Liver (tissue), 9 donors: ENCODE results near the gene LRRC47. TPM values are rescaled to one million over a fixed set of nuclear protein-coding genes. Genes with fewer than 3 reads are reported as not detected.
A peak's percentile ranks its signal among the peaks of the same experiment; 100 is the strongest.

Experiments
- DNase-seq: peaks from one replicate; pipeline ENCODE4 v3.0.0-alpha.2; 2017; ENCODE audit warnings: low spot score
- H3K27ac ChIP-seq, 2 donors: one replicate each; pipeline ENCODE4 v1.7.0; 2013; ENCODE audit warnings: inconsistent platforms in 2 of 2, low read length in 2 of 2, control low read depth in 1 of 2, low read depth in 1 of 2, mild to moderate bottlenecking in 1 of 2
- H3K27me3 ChIP-seq, 4 donors: one replicate each; pipeline versions ENCODE4 v1.6.1 to v1.7.0; 2013; ENCODE audit warnings: low read length in 3 of 4, inconsistent platforms in 1 of 4, mild to moderate bottlenecking in 1 of 4, moderate library complexity in 1 of 4; ENCODE audit not compliant: control insufficient read depth in 4 of 4, insufficient read depth in 4 of 4
- H3K36me3 ChIP-seq, 4 donors: one replicate each; pipeline versions ENCODE4 v1.6.1 to v1.7.0; 2013; ENCODE audit warnings: low read length in 3 of 4, mild to moderate bottlenecking in 3 of 4, low read depth in 1 of 4, moderate library complexity in 1 of 4; ENCODE audit not compliant: control insufficient read depth in 4 of 4, insufficient read depth in 3 of 4
- H3K4me1 ChIP-seq, 4 donors: one replicate each; pipeline versions ENCODE4 v1.6.1 to v1.7.0; 2013; ENCODE audit warnings: low read length in 3 of 4, mild to moderate bottlenecking in 3 of 4, moderate library complexity in 1 of 4; ENCODE audit not compliant: control insufficient read depth in 4 of 4, insufficient read depth in 4 of 4
- H3K4me3 ChIP-seq, 3 donors: one replicate each; pipeline versions ENCODE4 v1.6.1 to v1.7.0; 2013; ENCODE audit warnings: low read length in 3 of 3, control low read depth in 1 of 3, low read depth in 1 of 3, mild to moderate bottlenecking in 1 of 3
- H3K9ac ChIP-seq, 2 donors: one replicate each; pipeline ENCODE4 v1.7.0; 2013; ENCODE audit warnings: low read length in 2 of 2, mild to moderate bottlenecking in 2 of 2, moderate library complexity in 2 of 2, control low read depth in 1 of 2, low read depth in 1 of 2
- H3K9me3 ChIP-seq, 4 donors: one replicate each; pipeline versions ENCODE4 v1.6.1 to v1.7.0; 2013; ENCODE audit warnings: low read length in 3 of 4; ENCODE audit not compliant: control insufficient read depth in 4 of 4
- EGR1 ChIP-seq, 2 donors: IDR thresholded peaks; 2 replicates each; pipeline ENCODE4 v1.6.1; 2016 to 2018; ENCODE audit warnings: antibody characterized with exemption in 2 of 2, low read depth in 2 of 2
- FOXA2 ChIP-seq: IDR thresholded peaks from 2 replicates; pipeline ENCODE4 v1.6.1; 2016; ENCODE audit warnings: antibody characterized with exemption
- GABPA ChIP-seq, 2 donors: IDR thresholded peaks in 1 of 2; conservative IDR thresholded peaks in 1 of 2; 2 replicates each; pipeline ENCODE4 v1.6.1; 2016; ENCODE audit warnings: antibody characterized with exemption in 2 of 2, mild to moderate bottlenecking in 1 of 2, moderate library complexity in 1 of 2
- HNF4A ChIP-seq, 2 donors: conservative IDR thresholded peaks; 2 replicates each; pipeline ENCODE4 v1.6.1; 2016; ENCODE audit warnings: antibody characterized with exemption in 2 of 2, mild to moderate bottlenecking in 2 of 2
- HNF4G ChIP-seq: IDR thresholded peaks from 2 replicates; pipeline ENCODE4 v1.6.1; 2016; ENCODE audit warnings: antibody characterized with exemption
- JUND ChIP-seq, 2 donors: IDR thresholded peaks; 2 replicates each; pipeline ENCODE4 v1.6.1; 2016; ENCODE audit warnings: antibody characterized with exemption in 2 of 2
- RAD21 ChIP-seq, 2 donors: IDR thresholded peaks; 2 replicates each; pipeline ENCODE4 v1.6.1; 2016; ENCODE audit warnings: antibody characterized with exemption in 2 of 2, mild to moderate bottlenecking in 2 of 2
- RXRA ChIP-seq, 2 donors: IDR thresholded peaks; 2 replicates each; pipeline ENCODE4 v1.6.1; 2017 to 2018; ENCODE audit warnings: antibody characterized with exemption in 2 of 2, mild to moderate bottlenecking in 1 of 2
- SP1 ChIP-seq: IDR thresholded peaks from 2 replicates; pipeline ENCODE4 v1.6.1; 2018; ENCODE audit warnings: antibody characterized with exemption, mild to moderate bottlenecking
- TAF1 ChIP-seq: conservative IDR thresholded peaks from 2 replicates; pipeline ENCODE4 v1.6.1; 2016; ENCODE audit warnings: antibody characterized with exemption, mild to moderate bottlenecking
- WGBS: extraction: QIAGEN DNeasy Blood & Tissue Kit; methylation state at CpG from one replicate; pipeline ENCODE4 v1.1.7; 2013; 5-methylcytosine and 5-hydroxymethylcytosine counted together
- polyA plus RNA-seq, 2 donors: library from polyadenylated mRNA; stranded (reverse) in 1 of 2; unstranded in 1 of 2; fragments of 200-250 nt in 1 of 2; fragments of >200 nt in 1 of 2; fragmentation: Nextera tagmentation in 1 of 2; extraction: Ambion mirVana in 1 of 2; gene quantifications; one replicate each; pipeline versions ENCODE4 v1.2.1 to v1.2.3, GENCODE V29; 2013 to 2015
- total RNA-seq, 2 donors: library from RNA; depleted of rRNA; stranded (reverse); fragments of >200 nt; gene quantifications; one replicate each; pipeline ENCODE4 v1.2.3, GENCODE V29; 2014
- TF ChIP-seq, protein P1 (sequence below): IDR thresholded peaks from 2 replicates; pipeline ENCODE4 v1.6.1; 2016; ENCODE audit warnings: antibody characterized with exemption
- TF ChIP-seq, protein P2 (sequence below): IDR thresholded peaks from 2 replicates; pipeline ENCODE4 v1.6.1; 2016; ENCODE audit warnings: antibody characterized with exemption
- TF ChIP-seq, protein P3 (sequence below): IDR thresholded peaks from 2 replicates; pipeline ENCODE4 v1.6.1; 2016; ENCODE audit warnings: antibody characterized with exemption, mild to moderate bottlenecking
- TF ChIP-seq, protein P4 (sequence below): fragments of 150-350 bp; IDR thresholded peaks from 2 replicates; pipeline ENCODE4 v1.5.1; 2017; ENCODE audit warnings: improper control_type of control experiment, low read depth, low read length; ENCODE audit not compliant: missing input control
- donor health status: healthy.
- donor health status: healthy.
- donor health status: healthy.
- donor health status: healthy.
- donor health status: healthy.

The LRRC47 gene
- total and polyA plus RNA-seq, 4 donors: 8.7 to 23.8 (median 15.4) TPM

DNA sequence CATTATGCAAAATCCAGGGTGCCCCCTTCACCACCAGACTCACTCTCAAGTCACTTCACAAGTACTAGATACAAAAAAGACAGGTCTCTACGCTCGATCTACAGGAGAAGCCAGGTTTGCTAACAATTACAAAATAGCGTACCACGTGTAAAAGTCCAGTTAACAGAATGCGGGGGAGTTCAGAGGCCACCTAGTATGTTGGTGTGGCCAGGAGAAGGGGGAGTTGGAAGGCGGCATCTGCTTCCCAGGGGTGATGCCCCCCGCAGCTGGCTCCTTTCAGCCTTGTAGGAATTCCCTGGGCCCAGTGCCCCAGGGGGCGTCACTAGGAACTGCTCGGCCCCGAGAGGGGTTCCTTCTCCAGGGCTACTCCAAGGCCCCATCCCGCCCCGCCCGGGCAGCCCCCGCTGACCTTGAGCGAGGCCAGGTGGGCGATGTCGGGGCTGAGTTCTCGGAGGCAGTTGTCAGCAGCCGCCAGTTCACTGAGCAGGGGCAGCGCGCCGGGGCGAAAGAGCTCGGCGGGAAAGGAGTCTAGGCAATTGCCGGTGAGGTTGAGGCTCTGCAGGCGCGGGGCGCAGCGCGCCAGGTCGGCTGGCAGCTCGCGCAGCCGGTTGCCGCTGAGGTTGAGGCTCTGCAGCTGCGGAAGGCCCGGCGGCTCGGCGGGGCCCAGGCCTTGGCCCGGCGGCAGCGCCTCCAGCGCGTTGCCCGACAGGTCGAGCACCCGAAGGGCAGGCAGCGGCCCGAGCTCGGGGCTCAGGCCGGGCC is 664 bp downstream of the LRRC47 start:
- no peak for DNase-seq
- WGBS: 2% methylated on average over 53 of the region's 53 CpGs
- TF ChIP-seq HNF4A (conservative IDR thresholded peaks at IDR 0.05): peak in 1 of 2 donors; percentile 34
- TF ChIP-seq HNF4G: no peak
- TF ChIP-seq EGR1 (IDR thresholded peaks at IDR 0.05; ENCODE audit: low read depth in 2 of 2): peak; percentile 55 to 86
- Histone ChIP-seq H3K27me3 (no peaks in the 10 kb centered on the region), H3K4me1 (peaks cover 6 to 36% (median 30%) of the 10 kb centered on the region in 4 donors), H3K9ac (peak overlapping the region; percentile 67 to 88), H3K27ac (peak overlapping the region; percentile 53 to 72), H3K4me3 (peak overlapping the region; percentile 94 to 99 (median 99)), H3K36me3 (peaks cover 0 to 3% (median 0%) of the 10 kb centered on the region in 4 donors), H3K9me3 (no peaks in the 10 kb centered on the region)

DNA sequence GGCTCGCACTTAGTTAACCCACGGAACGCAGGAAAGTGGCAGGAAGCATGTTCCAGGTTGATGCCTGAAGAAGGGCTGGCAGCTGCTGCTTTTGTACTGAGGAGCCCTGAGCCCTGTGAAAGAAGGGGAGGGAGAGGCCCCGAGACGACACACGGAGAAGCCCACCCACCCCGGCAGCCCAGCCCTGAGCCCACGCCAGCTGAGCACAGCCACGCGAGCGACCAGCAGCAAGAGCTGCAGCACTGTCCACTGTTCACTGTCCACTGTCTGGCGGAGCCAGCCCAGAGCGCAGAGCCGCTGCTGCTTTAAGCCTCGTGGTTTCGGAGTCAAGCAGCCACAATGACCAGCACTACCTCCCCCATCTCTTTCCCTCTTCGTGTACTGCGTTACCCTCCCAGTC is 5.3 kb downstream of the LRRC47 start:
- no peak overlapping the region for H3K4me3 ChIP-seq
- no peaks in the 10 kb centered on the region for H3K9me3 ChIP-seq
- no peak overlapping the region for H3K27ac ChIP-seq
- no peak for TF ChIP-seq JUND (IDR thresholded peaks at IDR 0.05)
- TF ChIP-seq, protein P1, sequence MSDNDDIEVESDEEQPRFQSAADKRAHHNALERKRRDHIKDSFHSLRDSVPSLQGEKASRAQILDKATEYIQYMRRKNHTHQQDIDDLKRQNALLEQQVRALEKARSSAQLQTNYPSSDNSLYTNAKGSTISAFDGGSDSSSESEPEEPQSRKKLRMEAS: no peak
- TF ChIP-seq, protein P2, sequence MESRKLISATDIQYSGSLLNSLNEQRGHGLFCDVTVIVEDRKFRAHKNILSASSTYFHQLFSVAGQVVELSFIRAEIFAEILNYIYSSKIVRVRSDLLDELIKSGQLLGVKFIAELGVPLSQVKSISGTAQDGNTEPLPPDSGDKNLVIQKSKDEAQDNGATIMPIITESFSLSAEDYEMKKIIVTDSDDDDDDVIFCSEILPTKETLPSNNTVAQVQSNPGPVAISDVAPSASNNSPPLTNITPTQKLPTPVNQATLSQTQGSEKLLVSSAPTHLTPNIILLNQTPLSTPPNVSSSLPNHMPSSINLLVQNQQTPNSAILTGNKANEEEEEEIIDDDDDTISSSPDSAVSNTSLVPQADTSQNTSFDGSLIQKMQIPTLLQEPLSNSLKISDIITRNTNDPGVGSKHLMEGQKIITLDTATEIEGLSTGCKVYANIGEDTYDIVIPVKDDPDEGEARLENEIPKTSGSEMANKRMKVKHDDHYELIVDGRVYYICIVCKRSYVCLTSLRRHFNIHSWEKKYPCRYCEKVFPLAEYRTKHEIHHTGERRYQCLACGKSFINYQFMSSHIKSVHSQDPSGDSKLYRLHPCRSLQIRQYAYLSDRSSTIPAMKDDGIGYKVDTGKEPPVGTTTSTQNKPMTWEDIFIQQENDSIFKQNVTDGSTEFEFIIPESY: no peak
- TF ChIP-seq TAF1: no peak
- no peak for TF ChIP-seq EGR1 (IDR thresholded peaks at IDR 0.05; ENCODE audit: low read depth in 2 of 2)
- no peak for TF ChIP-seq RAD21 (IDR thresholded peaks at IDR 0.05)
- TF ChIP-seq SP1: no peak
- TF ChIP-seq, protein P3, sequence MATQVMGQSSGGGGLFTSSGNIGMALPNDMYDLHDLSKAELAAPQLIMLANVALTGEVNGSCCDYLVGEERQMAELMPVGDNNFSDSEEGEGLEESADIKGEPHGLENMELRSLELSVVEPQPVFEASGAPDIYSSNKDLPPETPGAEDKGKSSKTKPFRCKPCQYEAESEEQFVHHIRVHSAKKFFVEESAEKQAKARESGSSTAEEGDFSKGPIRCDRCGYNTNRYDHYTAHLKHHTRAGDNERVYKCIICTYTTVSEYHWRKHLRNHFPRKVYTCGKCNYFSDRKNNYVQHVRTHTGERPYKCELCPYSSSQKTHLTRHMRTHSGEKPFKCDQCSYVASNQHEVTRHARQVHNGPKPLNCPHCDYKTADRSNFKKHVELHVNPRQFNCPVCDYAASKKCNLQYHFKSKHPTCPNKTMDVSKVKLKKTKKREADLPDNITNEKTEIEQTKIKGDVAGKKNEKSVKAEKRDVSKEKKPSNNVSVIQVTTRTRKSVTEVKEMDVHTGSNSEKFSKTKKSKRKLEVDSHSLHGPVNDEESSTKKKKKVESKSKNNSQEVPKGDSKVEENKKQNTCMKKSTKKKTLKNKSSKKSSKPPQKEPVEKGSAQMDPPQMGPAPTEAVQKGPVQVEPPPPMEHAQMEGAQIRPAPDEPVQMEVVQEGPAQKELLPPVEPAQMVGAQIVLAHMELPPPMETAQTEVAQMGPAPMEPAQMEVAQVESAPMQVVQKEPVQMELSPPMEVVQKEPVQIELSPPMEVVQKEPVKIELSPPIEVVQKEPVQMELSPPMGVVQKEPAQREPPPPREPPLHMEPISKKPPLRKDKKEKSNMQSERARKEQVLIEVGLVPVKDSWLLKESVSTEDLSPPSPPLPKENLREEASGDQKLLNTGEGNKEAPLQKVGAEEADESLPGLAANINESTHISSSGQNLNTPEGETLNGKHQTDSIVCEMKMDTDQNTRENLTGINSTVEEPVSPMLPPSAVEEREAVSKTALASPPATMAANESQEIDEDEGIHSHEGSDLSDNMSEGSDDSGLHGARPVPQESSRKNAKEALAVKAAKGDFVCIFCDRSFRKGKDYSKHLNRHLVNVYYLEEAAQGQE: no peak
- TF ChIP-seq, protein P4, sequence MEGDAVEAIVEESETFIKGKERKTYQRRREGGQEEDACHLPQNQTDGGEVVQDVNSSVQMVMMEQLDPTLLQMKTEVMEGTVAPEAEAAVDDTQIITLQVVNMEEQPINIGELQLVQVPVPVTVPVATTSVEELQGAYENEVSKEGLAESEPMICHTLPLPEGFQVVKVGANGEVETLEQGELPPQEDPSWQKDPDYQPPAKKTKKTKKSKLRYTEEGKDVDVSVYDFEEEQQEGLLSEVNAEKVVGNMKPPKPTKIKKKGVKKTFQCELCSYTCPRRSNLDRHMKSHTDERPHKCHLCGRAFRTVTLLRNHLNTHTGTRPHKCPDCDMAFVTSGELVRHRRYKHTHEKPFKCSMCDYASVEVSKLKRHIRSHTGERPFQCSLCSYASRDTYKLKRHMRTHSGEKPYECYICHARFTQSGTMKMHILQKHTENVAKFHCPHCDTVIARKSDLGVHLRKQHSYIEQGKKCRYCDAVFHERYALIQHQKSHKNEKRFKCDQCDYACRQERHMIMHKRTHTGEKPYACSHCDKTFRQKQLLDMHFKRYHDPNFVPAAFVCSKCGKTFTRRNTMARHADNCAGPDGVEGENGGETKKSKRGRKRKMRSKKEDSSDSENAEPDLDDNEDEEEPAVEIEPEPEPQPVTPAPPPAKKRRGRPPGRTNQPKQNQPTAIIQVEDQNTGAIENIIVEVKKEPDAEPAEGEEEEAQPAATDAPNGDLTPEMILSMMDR: no peak
- no peak for TF ChIP-seq GABPA (IDR thresholded peaks at IDR 0.05 in 1 of 2, conservative IDR thresholded peaks at IDR 0.05 in 1 of 2)
- no peak for TF ChIP-seq FOXA2
- no peak for TF ChIP-seq RXRA (IDR thresholded peaks at IDR 0.05)
- no peak for TF ChIP-seq HNF4G
- peaks cover 4 to 41% (median 26%) of the 10 kb centered on the region in 4 donors for H3K4me1 ChIP-seq
- 92% methylated on average over 18 of the region's 18 CpGs for WGBS
- H3K27me3 ChIP-seq: no peaks in the 10 kb centered on the region
- DNase-seq: no peak
- H3K9ac ChIP-seq: no peak overlapping the region
- H3K36me3 ChIP-seq: peaks cover 0 to 23% (median 4%) of the 10 kb centered on the region in 4 donors
